Measurements from ENCODE around the gene YTHDC1.
A peak's percentile ranks its signal among the peaks of the same experiment; 100 is the strongest.
"Not testable (repeated sequence)": the region's sequence is repeated elsewhere in the genome, so short reads cannot be mapped to it uniquely, and the experiment has no call there.

The YTHDC1 gene

DNA sequence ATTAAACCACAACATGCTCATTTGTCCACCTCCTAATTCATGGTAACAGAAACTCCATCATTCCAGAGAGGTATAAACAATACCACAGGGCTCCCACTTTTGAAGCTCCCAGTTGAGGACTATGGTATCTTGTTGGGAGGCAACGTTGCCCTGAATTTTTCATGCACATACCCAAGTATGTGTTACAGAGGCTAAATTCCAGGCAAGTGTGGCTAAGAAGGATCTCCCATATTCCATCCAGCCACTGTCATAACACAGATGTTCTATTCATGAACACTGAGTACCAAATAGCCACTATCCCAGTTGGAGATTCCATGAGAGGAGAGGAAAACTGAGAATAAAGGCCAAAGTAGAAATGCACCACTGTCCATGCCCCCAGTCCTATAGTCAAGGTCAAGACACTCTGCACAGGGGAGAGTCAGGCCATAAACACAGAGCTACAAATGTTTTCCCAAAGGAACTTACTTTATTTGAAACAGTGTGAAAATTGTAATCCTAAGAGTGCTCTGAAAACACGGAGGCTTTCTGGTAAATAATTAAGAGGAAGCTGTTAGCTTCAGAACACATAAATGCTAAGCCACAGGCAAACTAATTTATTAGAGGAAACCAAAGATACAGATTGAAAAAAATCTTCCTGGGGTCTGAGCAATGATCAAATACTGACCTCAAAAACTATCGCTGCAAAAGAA lies 62.0 kb downstream of the YTHDC1 start:
- no peak for DNase-seq

- no peak for DNase-seq
These were observed 66.2 kb downstream of the YTHDC1 start for GRCh38 chr4:68283714-68284113.

DNA sequence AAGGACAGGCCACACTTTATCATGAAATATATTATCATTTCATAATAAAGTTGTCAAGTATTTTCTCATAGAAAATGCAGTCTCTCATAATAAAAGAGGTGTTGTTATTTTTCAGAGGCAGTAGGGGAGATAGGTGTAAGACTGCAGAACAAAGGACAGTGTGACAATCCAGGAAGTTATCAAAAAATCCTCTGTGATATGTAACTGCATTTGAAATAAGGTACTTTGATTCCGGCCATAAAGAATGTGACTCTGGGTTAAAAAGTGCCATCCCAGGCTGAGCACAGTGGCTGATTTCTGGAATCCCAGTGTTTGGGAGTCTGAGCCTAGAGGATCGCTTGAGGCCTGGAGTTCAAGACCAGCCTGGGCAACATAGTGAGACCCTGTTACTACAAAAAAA lies 66.8 kb downstream of the YTHDC1 start:
- DNase-seq, result no peak

DNA sequence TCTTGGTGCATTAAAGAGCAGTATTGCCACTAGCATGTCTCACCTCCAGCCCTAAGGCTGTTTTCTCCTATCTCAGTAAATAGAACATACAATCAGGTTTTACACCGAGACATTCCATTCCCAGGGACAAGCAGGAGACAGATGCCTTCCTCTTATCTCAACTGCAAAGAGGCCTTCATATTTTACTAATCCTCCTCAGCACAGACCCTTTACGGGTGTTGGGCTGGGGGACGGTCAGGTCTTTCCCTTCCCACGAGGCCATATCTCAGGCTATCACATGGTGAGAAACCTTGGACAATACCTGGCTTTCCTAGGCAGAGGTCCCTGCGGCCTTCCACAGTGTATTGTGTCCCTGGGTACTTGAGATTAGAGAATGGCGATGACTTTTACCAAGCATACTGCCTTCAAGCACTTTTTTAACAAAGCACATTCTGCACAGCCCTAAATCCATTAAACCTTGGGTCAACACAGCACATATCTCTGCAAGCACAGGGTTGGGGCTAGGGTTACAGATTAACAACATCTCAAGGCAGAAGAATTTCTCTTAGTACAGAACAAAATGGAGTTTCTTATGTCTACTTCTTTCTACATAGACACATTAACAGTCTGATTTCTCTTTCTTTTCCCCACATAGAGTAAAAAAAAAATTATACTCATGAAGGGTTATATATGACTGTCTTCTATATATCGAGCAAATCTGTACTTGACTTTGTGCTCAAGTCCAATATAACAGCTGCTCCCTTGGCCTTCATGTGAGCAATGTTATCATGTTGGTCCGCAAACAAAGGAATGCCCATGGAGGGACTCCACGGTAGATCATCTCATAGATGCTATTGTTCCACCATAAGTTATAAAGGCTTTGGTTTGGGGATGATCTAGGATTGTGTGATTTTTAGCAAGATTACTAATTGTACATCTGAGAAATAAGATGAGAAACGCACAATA lies 67.8 kb downstream of the YTHDC1 start:
- not testable (repeated sequence) for DNase-seq

DNA sequence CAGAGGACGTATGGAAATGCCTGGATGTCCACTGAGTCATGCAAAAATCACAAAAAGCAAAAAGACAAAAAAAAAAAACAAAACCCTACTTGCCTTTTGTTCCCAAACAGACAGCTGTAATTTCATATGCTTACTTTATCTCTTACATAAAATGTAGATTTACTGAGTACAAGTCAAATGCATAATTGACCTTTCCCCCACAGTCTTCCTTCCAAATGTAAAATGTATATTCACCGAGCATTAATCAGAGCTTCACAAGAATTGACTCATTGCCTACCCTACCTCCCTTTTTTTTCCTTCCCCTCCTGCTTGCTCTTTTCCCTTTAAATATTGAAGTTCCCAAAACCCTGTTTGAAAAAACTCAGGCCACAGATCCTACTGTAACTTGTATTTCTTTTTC lies 71.9 kb downstream of the YTHDC1 start:
- no peak for DNase-seq

DNA sequence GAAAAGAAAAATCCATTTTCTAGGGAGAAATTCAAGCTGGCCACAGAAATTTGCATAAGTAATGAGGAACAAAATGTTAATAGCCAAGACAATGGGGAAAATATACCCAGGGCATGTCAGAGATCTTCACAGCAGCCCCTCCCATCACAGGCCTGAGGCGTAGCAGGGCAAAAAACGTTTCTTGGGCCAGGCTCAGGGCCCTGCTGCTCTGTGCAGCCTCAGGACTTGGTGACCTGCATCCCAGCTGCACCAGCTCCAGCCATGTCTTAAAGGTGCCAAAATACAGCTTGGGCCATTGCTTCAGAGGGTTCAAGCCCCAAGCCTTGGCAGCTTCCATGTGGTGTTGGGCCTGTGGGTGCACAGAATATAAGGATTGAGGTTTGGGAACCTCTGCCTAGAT lies 72.3 kb downstream of the YTHDC1 start:
- DNase-seq, result no peak

DNA sequence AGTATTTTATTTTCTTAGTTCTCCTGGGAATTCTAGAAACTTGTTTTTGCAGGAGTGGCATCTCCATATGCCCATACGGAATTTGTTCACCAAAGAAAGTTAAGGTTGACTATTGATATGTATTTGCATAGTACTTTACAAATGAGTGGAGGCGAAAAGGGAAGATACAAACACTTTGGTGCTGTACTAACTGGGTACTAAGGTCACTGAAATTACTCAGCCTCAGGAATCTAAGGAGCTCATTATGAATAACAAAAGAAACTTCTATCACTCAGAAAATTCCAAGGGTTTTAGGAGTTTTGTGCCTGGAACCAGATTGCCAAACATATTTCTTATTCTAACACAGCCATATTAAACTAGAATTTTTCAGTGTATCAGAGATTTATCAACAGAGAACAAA lies 77.0 kb downstream of the YTHDC1 start:
- DNase-seq, result peak; percentile 7

GRCh38 chr4:68272380-68272779 lies 77.5 kb downstream of the YTHDC1 start:
- peak; percentile 7 for DNase-seq

DNA sequence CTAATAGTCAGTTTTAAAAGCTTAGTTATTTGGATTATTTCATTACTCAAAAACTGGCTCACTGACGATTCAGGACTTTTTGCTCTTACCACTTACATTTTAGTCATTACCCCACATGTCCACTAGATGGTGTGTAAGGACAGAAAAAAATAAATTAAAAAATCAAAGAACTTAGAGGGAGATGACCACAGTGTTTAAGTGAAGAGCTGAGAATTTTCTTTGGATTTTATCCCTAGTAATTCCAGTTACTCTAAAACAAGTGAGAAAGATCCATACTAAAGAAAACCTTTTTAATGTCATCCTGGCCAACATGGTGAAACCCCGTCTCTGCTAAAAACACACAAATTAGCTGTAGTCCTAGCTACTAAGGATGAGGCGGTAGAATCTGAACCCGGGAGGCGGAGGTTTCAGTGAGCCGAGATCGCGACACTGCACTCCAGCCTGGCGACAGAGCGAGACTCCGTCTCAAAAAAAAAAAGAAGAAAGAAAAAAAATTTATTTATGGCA lies 78.0 kb downstream of the YTHDC1 start:
- DNase-seq, result peak; percentile 64

DNA sequence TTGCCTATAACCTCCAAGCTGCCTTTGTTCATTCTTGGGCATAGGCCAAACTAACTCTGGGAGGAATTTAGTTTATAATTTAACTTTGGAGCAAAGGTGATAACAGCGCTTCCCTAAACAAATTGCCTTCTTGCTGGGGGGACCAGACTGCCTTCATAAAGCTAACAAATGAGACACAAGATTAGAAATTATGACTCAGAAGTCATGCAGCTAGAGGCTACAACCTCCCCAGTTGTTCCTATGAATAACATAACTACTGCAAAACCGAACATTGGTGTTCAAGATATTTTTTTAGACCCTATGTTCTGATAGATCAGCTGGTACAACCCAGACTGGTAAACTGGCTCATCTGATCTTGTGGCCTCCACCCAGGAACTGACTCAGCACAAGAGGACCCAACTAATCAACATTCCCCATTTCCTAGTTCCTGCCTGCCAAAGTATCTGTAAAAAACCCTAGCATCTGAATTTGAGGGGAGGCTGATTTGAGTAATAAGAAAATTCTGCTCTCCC lies 82.4 kb downstream of the YTHDC1 start:
- peak; percentile 30 for DNase-seq

DNA sequence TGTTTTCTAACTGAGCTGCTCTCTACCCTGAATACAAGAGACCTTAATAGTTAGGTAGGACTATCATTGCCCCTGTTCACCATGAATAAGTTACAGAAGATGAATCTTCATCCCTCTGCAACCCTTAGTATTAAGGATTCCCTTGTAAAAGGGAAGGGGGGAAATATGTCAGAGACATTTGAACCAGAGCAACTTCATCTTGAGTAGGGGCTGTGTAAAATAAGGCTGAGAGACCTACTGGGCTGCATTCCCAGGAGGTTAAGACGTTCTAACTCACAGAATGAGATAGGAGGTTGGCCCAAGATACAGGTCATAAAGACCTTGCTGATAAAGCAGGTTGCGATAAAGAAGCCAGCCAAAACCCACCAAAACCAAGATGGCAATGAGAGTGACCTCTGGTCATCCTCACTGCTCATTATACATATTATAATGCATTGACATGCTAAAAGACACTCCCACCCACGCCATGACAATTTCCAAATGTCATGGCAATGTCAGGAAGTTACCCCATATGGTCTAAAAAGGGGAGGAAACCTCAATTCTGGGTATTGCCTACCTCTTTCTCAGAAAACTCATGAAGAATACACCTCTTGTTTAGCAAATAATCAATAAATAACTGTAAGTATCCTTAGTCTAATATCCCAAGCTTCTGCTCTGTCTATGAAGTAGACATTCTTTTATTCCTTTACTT lies 84.9 kb downstream of the YTHDC1 start:
- DNase-seq, result no peak

Data from fibroblast of skin of back (primary cell).